OCI-LY1 (cell line): Measurements from ENCODE around the gene STARD9.

Experiments
- H2AFZ ChIP-seq: fragments of 200-600 bp; sonication (generic), shearing (Covaris generic); 2 replicates; pipeline ENCODE4 v1.6.0; 2014; ENCODE audit warnings: antibody characterized with exemption, mild to moderate bottlenecking, low read length
- H3F3A ChIP-seq: fragments of 200-600 bp; sonication (generic), shearing (Covaris generic); 2 replicates; pipeline ENCODE4 v1.6.0; 2014; ENCODE audit warnings: mild to moderate bottlenecking, antibody characterized with exemption, low read length, moderate library complexity; ENCODE audit not compliant: insufficient read depth
- H3K27ac ChIP-seq: fragments of 200-600 bp; sonication (generic); 2 replicates; pipeline ENCODE4 v1.5.1; 2014; ENCODE audit warnings: low read length, mixed run types, mild to moderate bottlenecking, low read depth; ENCODE audit not compliant: poor library complexity, severe bottlenecking
- H3K27me3 ChIP-seq: fragments of 200-600 bp; sonication (generic); 2 replicates; pipeline ENCODE4 v1.6.0; 2014; ENCODE audit warnings: antibody characterized with exemption, mild to moderate bottlenecking, low read length, moderate library complexity; ENCODE audit not compliant: insufficient read depth
- H3K36me3 ChIP-seq: fragments of 200-600 bp; sonication (generic); 2 replicates; pipeline ENCODE4 v1.6.1; 2014; ENCODE audit warnings: mild to moderate bottlenecking, antibody characterized with exemption, low read length, moderate library complexity, mixed read lengths; ENCODE audit not compliant: insufficient read depth
- H3K4me1 ChIP-seq: fragments of 200-600 bp; sonication (generic); 2 replicates; pipeline ENCODE4 v1.5.1; 2014; ENCODE audit warnings: mild to moderate bottlenecking, low read length, moderate library complexity; ENCODE audit not compliant: insufficient read depth, severe bottlenecking
- H3K4me2 ChIP-seq: fragments of 200-600 bp; sonication (generic), shearing (Covaris generic); 2 replicates; pipeline ENCODE4 v1.6.1; 2014; ENCODE audit warnings: low read length
- H3K4me3 ChIP-seq: fragments of 200-600 bp; sonication (generic); 2 replicates; pipeline ENCODE4 v1.5.1; 2014; ENCODE audit warnings: low read length, low read depth, mild to moderate bottlenecking, mixed read lengths; ENCODE audit not compliant: poor library complexity, severe bottlenecking
- H3K79me2 ChIP-seq: fragments of 200-600 bp; shearing (Covaris generic); 2 replicates; pipeline ENCODE4 v1.6.1; 2016; ENCODE audit warnings: mixed run types, low read length, mixed read lengths; ENCODE audit not compliant: insufficient read depth
- H3K9ac ChIP-seq: fragments of 200-600 bp; sonication (generic), shearing (Covaris generic); 2 replicates; pipeline ENCODE4 v1.6.1; 2014; ENCODE audit warnings: mild to moderate bottlenecking, low read length, mixed read lengths
- H3K9me2 ChIP-seq: fragments of 200-600 bp; sonication (generic), shearing (Covaris generic); 2 replicates; pipeline ENCODE4 v1.6.1; 2014; ENCODE audit warnings: low read depth, mild to moderate bottlenecking, low read length, mixed read lengths
- H3K9me3 ChIP-seq: fragments of 200-600 bp; shearing (Covaris generic); 2 replicates; pipeline ENCODE4 v1.6.1; 2014; ENCODE audit warnings: low read length, mixed read lengths
- H4K20me1 ChIP-seq: fragments of 200-600 bp; sonication (generic), shearing (Covaris generic); 2 replicates; pipeline ENCODE4 v1.6.0; 2016; ENCODE audit warnings: mild to moderate bottlenecking, low read length; ENCODE audit not compliant: insufficient read depth
- CTCF ChIP-seq: fragments of 200-600 bp; sonication (generic), shearing (Covaris generic); IDR thresholded peaks from 2 replicates; pipeline ENCODE4 v1.5.1; 2017; ENCODE audit warnings: mild to moderate bottlenecking, antibody characterized with exemption, low read length, moderate library complexity, mixed read lengths
- EZH2 ChIP-seq: fragments of 200-600 bp; sonication (generic), shearing (Covaris generic); IDR thresholded peaks from 2 replicates; pipeline ENCODE4 v1.8.0; 2017; ENCODE audit warnings: borderline replicate concordance, mixed run types, mild to moderate bottlenecking, antibody characterized with exemption, low read length, moderate library complexity, mixed read lengths

The STARD9 gene

GRCh38 chr15:42692536-42692935 is 117.1 kb downstream of the STARD9 start:
- no peak for TF ChIP-seq EZH2
- TF ChIP-seq CTCF, result no peak
- no peaks in the 10 kb centered on the region for H3K9me2 ChIP-seq
- no peaks in the 10 kb centered on the region for H3K4me1 ChIP-seq
- no peaks in the 10 kb centered on the region for H3F3A ChIP-seq
- no peak overlapping the region for H3K9ac ChIP-seq
- H3K27ac ChIP-seq, result no peak overlapping the region
- no peak overlapping the region for H3K4me2 ChIP-seq
- H3K36me3 ChIP-seq, result peaks cover 19% of the 10 kb centered on the region
- H3K4me3 ChIP-seq, result no peak overlapping the region
- H2AFZ ChIP-seq, result no peak overlapping the region
- H4K20me1 ChIP-seq, result no peaks in the 10 kb centered on the region
- no peaks in the 10 kb centered on the region for H3K27me3 ChIP-seq
- H3K79me2 ChIP-seq, result no peaks in the 10 kb centered on the region
- no peaks in the 10 kb centered on the region for H3K9me3 ChIP-seq

- H3K9me3 ChIP-seq, result no peaks in the 10 kb centered on the region
- H3K27ac ChIP-seq, result no peak overlapping the region
- peaks cover 20% of the 10 kb centered on the region for H3K36me3 ChIP-seq
- H3K79me2 ChIP-seq, result no peaks in the 10 kb centered on the region
- no peaks in the 10 kb centered on the region for H3K4me1 ChIP-seq
- H3K27me3 ChIP-seq, result no peaks in the 10 kb centered on the region
- H3K4me3 ChIP-seq, result no peak overlapping the region
- H4K20me1 ChIP-seq, result no peaks in the 10 kb centered on the region
- TF ChIP-seq CTCF (no peak), EZH2 (no peak)
- H3K4me2 ChIP-seq, result no peak overlapping the region
- H3K9ac ChIP-seq, result no peak overlapping the region
- no peaks in the 10 kb centered on the region for H3K9me2 ChIP-seq
- no peaks in the 10 kb centered on the region for H3F3A ChIP-seq
- no peak overlapping the region for H2AFZ ChIP-seq
Measured at GRCh38 chr15:42692997-42693396, 117.6 kb downstream of the STARD9 start.

GRCh38 chr15:42693496-42693895 is 118.1 kb downstream of the STARD9 start:
- Histone ChIP-seq H3K9me2 (no peaks in the 10 kb centered on the region), H2AFZ (no peak overlapping the region), H3K4me1 (no peaks in the 10 kb centered on the region), H3K4me3 (no peak overlapping the region), H3K27me3 (no peaks in the 10 kb centered on the region), H3K79me2 (no peaks in the 10 kb centered on the region), H3K27ac (no peak overlapping the region), H3K9ac (no peak overlapping the region), H3K9me3 (no peaks in the 10 kb centered on the region), H4K20me1 (no peaks in the 10 kb centered on the region), H3K4me2 (no peak overlapping the region), H3K36me3 (peaks cover 23% of the 10 kb centered on the region), H3F3A (no peaks in the 10 kb centered on the region)
- TF ChIP-seq CTCF, result no peak
- TF ChIP-seq EZH2, result no peak
